GM12872 (cell line): ENCODE data around the gene PSD4.

Experiments used
- TF ChIP-seq, protein P1 (sequence below): IDR thresholded peaks from 3 replicates; pipeline ENCODE4 v1.5.1; 2011; ENCODE audit warnings: low read depth, mild to moderate bottlenecking, low read length, moderate library complexity; ENCODE audit not compliant: insufficient read depth

The PSD4 gene

DNA sequence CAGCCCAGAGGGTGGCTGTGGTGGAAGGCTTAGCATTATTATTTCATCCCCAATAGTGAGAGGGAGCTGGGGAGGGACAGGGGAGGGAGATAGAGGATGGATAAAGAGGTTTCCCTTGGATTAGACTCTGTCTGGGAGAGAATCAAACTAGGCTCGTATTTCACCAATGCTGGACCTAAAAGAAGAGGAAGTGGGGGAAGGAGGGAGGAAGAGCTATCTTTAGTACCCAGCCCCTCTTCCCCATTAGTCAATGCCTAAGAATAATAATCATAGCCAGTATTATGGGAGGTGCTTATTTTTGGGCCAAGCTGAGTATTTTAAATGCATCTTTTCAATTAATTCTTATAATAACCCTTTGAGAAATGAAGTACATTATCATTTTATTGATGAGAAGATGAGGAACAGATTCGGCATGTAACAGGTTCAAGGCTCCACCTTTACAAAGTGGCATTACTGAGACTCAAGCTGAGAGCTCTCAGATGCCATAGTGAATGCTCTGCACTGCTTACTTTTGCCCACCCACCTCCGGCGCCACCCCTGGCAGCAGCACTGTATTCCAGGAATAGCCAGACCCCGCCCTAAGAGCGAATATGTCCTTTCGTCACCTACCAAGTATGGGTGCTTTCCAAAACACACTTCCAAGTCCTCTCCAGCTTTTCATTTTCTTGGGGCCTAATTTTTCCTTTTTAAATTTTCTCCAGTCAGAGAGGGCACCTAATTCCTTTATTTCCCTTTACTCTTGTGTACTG, 83.9 kb downstream of the PSD4 start:
- TF ChIP-seq, protein P1, sequence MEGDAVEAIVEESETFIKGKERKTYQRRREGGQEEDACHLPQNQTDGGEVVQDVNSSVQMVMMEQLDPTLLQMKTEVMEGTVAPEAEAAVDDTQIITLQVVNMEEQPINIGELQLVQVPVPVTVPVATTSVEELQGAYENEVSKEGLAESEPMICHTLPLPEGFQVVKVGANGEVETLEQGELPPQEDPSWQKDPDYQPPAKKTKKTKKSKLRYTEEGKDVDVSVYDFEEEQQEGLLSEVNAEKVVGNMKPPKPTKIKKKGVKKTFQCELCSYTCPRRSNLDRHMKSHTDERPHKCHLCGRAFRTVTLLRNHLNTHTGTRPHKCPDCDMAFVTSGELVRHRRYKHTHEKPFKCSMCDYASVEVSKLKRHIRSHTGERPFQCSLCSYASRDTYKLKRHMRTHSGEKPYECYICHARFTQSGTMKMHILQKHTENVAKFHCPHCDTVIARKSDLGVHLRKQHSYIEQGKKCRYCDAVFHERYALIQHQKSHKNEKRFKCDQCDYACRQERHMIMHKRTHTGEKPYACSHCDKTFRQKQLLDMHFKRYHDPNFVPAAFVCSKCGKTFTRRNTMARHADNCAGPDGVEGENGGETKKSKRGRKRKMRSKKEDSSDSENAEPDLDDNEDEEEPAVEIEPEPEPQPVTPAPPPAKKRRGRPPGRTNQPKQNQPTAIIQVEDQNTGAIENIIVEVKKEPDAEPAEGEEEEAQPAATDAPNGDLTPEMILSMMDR: no peak

DNA sequence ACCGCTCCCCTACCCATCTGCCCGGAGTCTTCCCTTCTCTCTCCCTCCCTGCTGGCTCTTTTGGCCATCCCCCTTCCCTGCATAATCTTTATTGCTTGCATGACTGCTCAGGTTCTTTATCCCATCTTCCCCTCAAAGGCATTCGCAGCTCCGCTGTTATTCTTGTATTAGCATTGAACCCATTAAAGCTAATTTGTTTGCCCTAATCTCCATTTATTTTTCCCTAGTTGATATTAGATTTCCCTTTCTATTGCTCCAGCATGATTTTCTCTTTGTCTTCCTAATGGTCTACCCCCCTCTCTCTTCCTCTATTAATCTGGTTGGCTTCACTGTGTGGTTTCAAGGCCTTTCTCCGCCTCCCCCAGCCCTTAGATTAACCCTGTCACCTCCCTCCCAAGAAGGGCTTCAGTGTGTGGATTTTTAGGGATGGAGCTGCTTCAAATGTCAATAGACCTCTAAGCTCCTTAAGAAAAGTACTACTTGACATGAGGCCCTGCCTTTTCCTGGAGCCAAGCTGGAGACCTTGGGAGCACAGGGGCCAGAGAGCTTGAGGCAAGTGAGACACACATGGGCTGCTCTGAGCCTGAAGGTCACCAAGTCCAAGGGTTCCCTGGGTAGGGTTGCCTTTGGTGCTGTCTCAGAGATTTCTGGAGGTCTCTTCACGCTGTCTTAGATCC, 84.8 kb downstream of the PSD4 start:
- TF ChIP-seq, protein P1: no peak
